Smooth muscle cell (in vitro differentiated cells): ENCODE results near the gene USF2. TPM values are rescaled to one million over a fixed set of nuclear protein-coding genes. Genes with fewer than 3 reads are reported as not detected.

Experiments
- DNase-seq: peaks from one replicate; lab custom pipeline; 2025; ENCODE audit not compliant: unreplicated experiment; lab: John Stamatoyannopoulos, UW
- H2AFZ ChIP-seq: fragments of 200-600 bp; sonication (generic); 2 replicates; pipeline ENCODE4 v1.6.0; 2016; ENCODE audit warnings: antibody characterized with exemption, low read depth, mild to moderate bottlenecking
- H3F3A ChIP-seq: fragments of 200-600 bp; sonication (generic); 2 replicates; pipeline ENCODE4 v1.6.0; 2017; ENCODE audit warnings: antibody characterized with exemption, low read depth
- H3K27ac ChIP-seq: fragments of 200-600 bp; sonication (generic); 2 replicates; pipeline ENCODE4 v1.5.1; 2016; ENCODE audit warnings: low read depth, mild to moderate bottlenecking
- H3K27me3 ChIP-seq: fragments of 200-600 bp; sonication (generic); 2 replicates; pipeline ENCODE4 v1.6.1; 2016; ENCODE audit warnings: low read depth, mild to moderate bottlenecking
- H3K36me3 ChIP-seq: fragments of 200-600 bp; sonication (generic); 2 replicates; pipeline ENCODE4 v1.5.1; 2016; ENCODE audit warnings: low read depth
- H3K4me1 ChIP-seq: fragments of 200-600 bp; sonication (generic); 2 replicates; pipeline ENCODE4 v1.5.1; 2016; ENCODE audit warnings: low read depth
- H3K4me2 ChIP-seq: fragments of 200-600 bp; sonication (generic); 2 replicates; pipeline ENCODE4 v1.6.0; 2016; ENCODE audit warnings: mild to moderate bottlenecking
- H3K4me3 ChIP-seq: fragments of 200-600 bp; sonication (generic); 2 replicates; pipeline ENCODE4 v1.5.1; 2016; ENCODE audit warnings: mild to moderate bottlenecking
- H3K79me2 ChIP-seq: fragments of 200-600 bp; sonication (generic); 2 replicates; pipeline ENCODE4 v1.6.0; 2016; ENCODE audit warnings: low read depth, mild to moderate bottlenecking
- H3K9ac ChIP-seq: fragments of 200-600 bp; sonication (generic); 2 replicates; pipeline ENCODE4 v1.6.0; 2016; ENCODE audit warnings: low read depth
- H3K9me3 ChIP-seq: fragments of 200-600 bp; sonication (generic); replicated peaks from 2 replicates; pipeline ENCODE4 v1.5.1; 2016; ENCODE audit warnings: low read depth
- H4K20me1 ChIP-seq: fragments of 200-600 bp; sonication (generic); 2 replicates; pipeline ENCODE4 v1.6.0; 2016; ENCODE audit warnings: low read depth
- whole genome bisulfite sequencing: methylation state at CpG from one replicate; pipeline ENCODE4 v1.1.7; 2016; ENCODE audit warnings: low lambda C conversion rate; 5-methylcytosine and 5-hydroxymethylcytosine counted together
- polyA plus RNA-seq: library from polyadenylated mRNA; unstranded; fragments of >200 nt; fragmentation: Nextera tagmentation; extraction: Ambion mirVana; gene quantifications from 2 replicates; pipeline ENCODE4 v1.2.1, GENCODE V29; 2016
- total RNA-seq: library from RNA; depleted of rRNA; stranded (reverse); fragments of >200 nt; gene quantifications from 2 replicates; pipeline ENCODE4 v1.2.3, GENCODE V29; 2014
- TF ChIP-seq, protein P1 (sequence below): fragments of 200-600 bp; sonication (generic); IDR thresholded peaks from 2 replicates; pipeline ENCODE4 v1.5.1; 2017; ENCODE audit warnings: borderline replicate concordance, mild to moderate bottlenecking, antibody characterized with exemption; ENCODE audit not compliant: insufficient read depth, poor library complexity, severe bottlenecking

USF2 gene
- total and polyA plus RNA-seq, 2 experiments from 2014 or later: 20.0 to 34.4 TPM

DNA sequence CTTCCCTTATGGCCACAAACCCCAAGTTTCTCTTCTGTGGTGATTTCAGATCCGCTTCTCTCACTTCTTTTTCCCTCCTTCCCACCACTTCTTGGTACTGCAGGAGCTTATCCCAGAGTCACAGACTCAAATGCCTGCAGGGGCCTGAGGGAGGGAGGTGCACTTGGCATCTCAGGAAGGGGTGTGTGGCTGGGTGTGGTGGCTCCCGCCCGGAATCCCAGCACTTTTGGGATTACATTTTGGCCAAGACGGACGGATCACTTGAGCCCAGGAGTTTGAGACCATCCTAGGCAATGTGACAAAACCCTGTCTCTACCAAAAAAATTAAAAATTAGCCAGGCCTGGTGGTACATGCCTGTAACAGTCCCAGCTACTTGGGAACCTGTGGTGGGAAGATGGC is 5.6 kb downstream of the USF2 start:
- no peaks in the 10 kb centered on the region for H3K27me3 ChIP-seq
- H3K4me1 ChIP-seq: peaks cover 3% of the 10 kb centered on the region
- no peak overlapping the region for H2AFZ ChIP-seq
- H3K4me3 ChIP-seq: no peak overlapping the region
- no peaks in the 10 kb centered on the region for H3K79me2 ChIP-seq
- no peak for DNase-seq
- no peak overlapping the region for H3K9ac ChIP-seq
- no peaks in the 10 kb centered on the region for H3K9me3 ChIP-seq
- TF ChIP-seq, protein P1, sequence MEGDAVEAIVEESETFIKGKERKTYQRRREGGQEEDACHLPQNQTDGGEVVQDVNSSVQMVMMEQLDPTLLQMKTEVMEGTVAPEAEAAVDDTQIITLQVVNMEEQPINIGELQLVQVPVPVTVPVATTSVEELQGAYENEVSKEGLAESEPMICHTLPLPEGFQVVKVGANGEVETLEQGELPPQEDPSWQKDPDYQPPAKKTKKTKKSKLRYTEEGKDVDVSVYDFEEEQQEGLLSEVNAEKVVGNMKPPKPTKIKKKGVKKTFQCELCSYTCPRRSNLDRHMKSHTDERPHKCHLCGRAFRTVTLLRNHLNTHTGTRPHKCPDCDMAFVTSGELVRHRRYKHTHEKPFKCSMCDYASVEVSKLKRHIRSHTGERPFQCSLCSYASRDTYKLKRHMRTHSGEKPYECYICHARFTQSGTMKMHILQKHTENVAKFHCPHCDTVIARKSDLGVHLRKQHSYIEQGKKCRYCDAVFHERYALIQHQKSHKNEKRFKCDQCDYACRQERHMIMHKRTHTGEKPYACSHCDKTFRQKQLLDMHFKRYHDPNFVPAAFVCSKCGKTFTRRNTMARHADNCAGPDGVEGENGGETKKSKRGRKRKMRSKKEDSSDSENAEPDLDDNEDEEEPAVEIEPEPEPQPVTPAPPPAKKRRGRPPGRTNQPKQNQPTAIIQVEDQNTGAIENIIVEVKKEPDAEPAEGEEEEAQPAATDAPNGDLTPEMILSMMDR: no peak
- H3F3A ChIP-seq: no peaks in the 10 kb centered on the region
- 97% methylated on average over 5 of the region's 5 CpGs for WGBS
- H4K20me1 ChIP-seq: peaks cover 14% of the 10 kb centered on the region
- H3K36me3 ChIP-seq: no peaks in the 10 kb centered on the region
- H3K27ac ChIP-seq: no peak overlapping the region
- H3K4me2 ChIP-seq: no peak overlapping the region

DNA sequence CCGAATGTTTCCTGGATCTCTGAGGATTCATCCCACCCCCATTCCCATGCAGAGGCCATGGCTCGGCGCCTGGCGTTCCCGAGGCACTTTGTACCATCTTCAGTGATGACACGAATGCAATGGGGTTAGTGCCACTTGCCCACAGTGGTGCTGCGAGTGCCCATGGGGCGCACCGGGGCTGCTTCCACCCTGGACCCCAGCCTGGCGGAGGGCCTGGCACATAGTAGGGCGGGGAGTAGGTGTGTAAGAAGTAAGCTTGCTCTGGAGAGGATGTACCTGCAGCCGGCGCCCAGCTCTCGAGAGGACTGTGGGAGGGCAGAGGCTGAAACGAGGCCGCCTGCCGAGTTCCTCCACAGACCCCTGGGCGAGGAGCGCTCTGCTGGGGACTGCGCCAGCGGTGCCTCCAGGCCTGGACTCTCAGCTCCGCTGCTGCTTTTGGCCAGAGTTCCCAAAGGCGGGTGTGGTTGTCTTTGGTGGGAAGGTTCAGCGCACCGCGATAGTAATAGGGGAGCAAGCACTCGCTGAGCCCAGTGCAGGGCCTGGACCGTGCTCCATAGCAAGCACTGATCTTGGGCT is 8.0 kb downstream of the USF2 start:
- H3K4me2 ChIP-seq: no peak overlapping the region
- H3K4me3 ChIP-seq: no peak overlapping the region
- DNase-seq: no peak
- H3K36me3 ChIP-seq: no peaks in the 10 kb centered on the region
- WGBS: 98% methylated on average over 28 of the region's 28 CpGs
- no peaks in the 10 kb centered on the region for H3K27me3 ChIP-seq
- H4K20me1 ChIP-seq: peaks cover 4% of the 10 kb centered on the region
- no peaks in the 10 kb centered on the region for H3K79me2 ChIP-seq
- H3K27ac ChIP-seq: no peak overlapping the region
- H3F3A ChIP-seq: no peaks in the 10 kb centered on the region
- TF ChIP-seq, protein P1: no peak
- no peak overlapping the region for H3K9ac ChIP-seq
- no peaks in the 10 kb centered on the region for H3K4me1 ChIP-seq
- no peak overlapping the region for H2AFZ ChIP-seq
- no peaks in the 10 kb centered on the region for H3K9me3 ChIP-seq

DNA sequence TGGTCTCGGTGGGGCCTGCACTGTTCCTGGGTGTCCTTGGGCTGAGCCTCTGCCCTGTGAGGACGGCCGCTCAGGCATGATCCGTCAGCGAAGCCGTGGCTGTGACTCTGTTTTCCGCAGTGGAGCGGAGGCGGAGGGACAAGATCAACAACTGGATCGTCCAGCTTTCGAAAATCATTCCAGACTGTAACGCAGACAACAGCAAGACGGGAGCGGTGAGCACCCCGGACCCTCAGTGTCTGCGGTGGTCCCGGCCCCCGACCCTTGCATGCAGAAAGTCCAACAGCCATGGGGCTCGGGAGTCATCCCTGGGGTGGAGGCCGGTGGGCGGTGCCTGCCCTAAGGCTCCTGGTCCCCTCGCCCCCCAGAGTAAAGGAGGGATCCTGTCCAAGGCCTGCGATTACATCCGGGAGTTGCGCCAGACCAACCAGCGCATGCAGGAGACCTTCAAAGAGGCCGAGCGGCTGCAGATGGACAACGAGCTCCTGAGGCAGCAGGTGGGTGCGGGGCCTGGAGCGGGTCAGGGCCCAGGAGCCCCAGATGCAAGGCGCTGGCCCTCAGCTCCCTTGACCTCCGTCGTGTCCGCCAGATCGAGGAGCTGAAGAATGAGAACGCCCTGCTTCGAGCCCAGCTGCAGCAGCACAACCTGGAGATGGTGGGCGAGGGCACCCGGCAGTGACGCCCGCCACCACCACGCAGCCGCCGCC is 10.0 kb downstream of the USF2 start:
- TF ChIP-seq, protein P1: no peak
- Histone ChIP-seq H3K4me3 (no peak overlapping the region), H3K4me2 (no peak overlapping the region), H4K20me1 (no peaks in the 10 kb centered on the region), H3K4me1 (no peaks in the 10 kb centered on the region), H3K9me3 (no peaks in the 10 kb centered on the region), H3K27me3 (peaks cover 12% of the 10 kb centered on the region), H3F3A (no peaks in the 10 kb centered on the region), H3K36me3 (no peaks in the 10 kb centered on the region), H3K79me2 (no peaks in the 10 kb centered on the region), H3K9ac (no peak overlapping the region), H3K27ac (no peak overlapping the region), H2AFZ (no peak overlapping the region)
- no peak for DNase-seq
- 95% methylated on average over 44 of the region's 45 CpGs for WGBS

DNA sequence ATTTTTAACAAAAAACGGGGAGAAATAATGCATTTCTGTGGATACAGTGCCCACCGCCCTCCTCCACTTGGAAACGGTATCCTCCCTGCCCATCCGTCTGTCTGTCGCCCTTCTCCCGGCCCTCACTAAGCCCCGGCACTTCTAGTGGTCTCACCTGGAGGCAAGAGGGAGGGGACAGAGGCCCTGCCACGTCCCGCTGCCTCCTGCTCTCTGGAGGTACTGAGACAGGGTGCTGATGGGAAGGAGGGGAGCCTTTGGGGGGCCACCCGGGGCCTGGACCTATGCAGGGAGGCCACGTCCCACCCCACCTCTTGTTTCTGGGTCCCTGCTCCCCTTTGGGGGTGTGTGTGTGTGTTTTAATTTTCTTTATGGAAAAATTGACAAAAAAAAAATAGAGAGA is 10.6 kb downstream of the USF2 start:
- Histone ChIP-seq H3K27me3 (peaks cover 12% of the 10 kb centered on the region), H3K4me2 (no peak overlapping the region), H3F3A (no peaks in the 10 kb centered on the region), H3K4me3 (no peak overlapping the region), H3K27ac (no peak overlapping the region), H4K20me1 (no peaks in the 10 kb centered on the region), H2AFZ (no peak overlapping the region), H3K9me3 (no peaks in the 10 kb centered on the region), H3K36me3 (no peaks in the 10 kb centered on the region), H3K79me2 (no peaks in the 10 kb centered on the region), H3K9ac (no peak overlapping the region), H3K4me1 (no peaks in the 10 kb centered on the region)
- DNase-seq: no peak
- 88% methylated on average over 11 of the region's 11 CpGs for WGBS
- TF ChIP-seq, protein P1: no peak
